Endothelial cell (in vitro differentiated cells): ENCODE measurements around the gene RAX2. TPM values are rescaled to one million over a fixed set of nuclear protein-coding genes. Genes with fewer than 3 reads are reported as not detected.
A peak's percentile ranks its signal among the peaks of the same experiment; 100 is the strongest.

Experiments
- DNase-seq: peaks from one replicate; pipeline ENCODE4 v3.0.0; 2021; ENCODE audit warnings: low spot score
- H3K27ac Mint-ChIP-seq: one replicate; pipeline ENCODE4 v1.8.0; 2021; ENCODE audit warnings: mixed read lengths, inconsistent platforms; ENCODE audit not compliant: unreplicated experiment
- H3K27me3 Mint-ChIP-seq: one replicate; pipeline ENCODE4 v1.8.0; 2021; ENCODE audit warnings: mild to moderate bottlenecking, moderate library complexity, mixed read lengths, inconsistent platforms; ENCODE audit not compliant: unreplicated experiment
- H3K36me3 Mint-ChIP-seq: one replicate; pipeline ENCODE4 v1.8.0; 2021; ENCODE audit warnings: mild to moderate bottlenecking, low read depth, mixed read lengths, inconsistent platforms; ENCODE audit not compliant: unreplicated experiment
- H3K4me1 Mint-ChIP-seq: one replicate; pipeline ENCODE4 v1.8.0; 2021; ENCODE audit warnings: mild to moderate bottlenecking, mixed read lengths, inconsistent platforms; ENCODE audit not compliant: unreplicated experiment
- H3K4me3 Mint-ChIP-seq: one replicate; pipeline ENCODE4 v1.8.0; 2021; ENCODE audit warnings: mild to moderate bottlenecking, mixed read lengths, inconsistent platforms; ENCODE audit not compliant: unreplicated experiment
- H3K9me3 Mint-ChIP-seq: one replicate; pipeline ENCODE4 v1.8.0; 2021; ENCODE audit warnings: mixed read lengths, inconsistent platforms; ENCODE audit not compliant: unreplicated experiment
- CTCF ChIP-seq: fragments of 200-600 bp; sonication (generic); IDR thresholded peaks from one replicate; pipeline ENCODE4 v1.5.0; 2021; ENCODE audit warnings: antibody characterized with exemption; ENCODE audit not compliant: unreplicated experiment
- total RNA-seq: library from RNA; stranded (reverse); fragmentation: NEBNext Ultra II Directional; extraction: Animal tissue kit (Norgen Biotek cat#: 25700); gene quantifications from one replicate; pipeline ENCODE4 v1.2.1, GENCODE V29; 2021; ENCODE audit not compliant: unreplicated experiment

RAX2 gene
- total RNA-seq, 1 donor from 2014 or later = not detected

DNA sequence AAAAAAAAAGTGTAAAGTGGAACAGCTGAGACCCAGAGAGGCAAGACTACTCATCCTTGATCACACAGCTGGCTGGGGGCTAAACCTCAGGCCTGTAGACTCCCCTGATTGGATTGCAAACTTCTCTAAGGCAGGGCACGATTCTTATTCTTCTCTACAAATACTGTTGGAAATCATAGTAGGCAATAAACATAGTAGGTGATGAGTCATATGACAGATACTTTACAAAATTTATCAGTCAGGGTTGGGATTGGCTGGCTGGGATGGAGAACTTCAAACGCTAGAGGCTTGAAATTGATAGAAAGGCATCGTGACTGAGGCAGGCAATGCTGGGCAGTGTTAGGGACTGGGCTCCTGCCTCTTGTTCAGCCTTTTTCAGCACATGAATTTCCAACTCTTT is 20.1 kb upstream of the RAX2 start:
- peaks cover 6% of the 10 kb centered on the region for H3K9me3 Mint-ChIP-seq
- H3K4me1 Mint-ChIP-seq = no peaks in the 10 kb centered on the region
- no peak overlapping the region for H3K4me3 Mint-ChIP-seq
- no peak for TF ChIP-seq CTCF
- peaks cover 5% of the 10 kb centered on the region for H3K36me3 Mint-ChIP-seq
- DNase-seq = no peak
- peaks cover 6% of the 10 kb centered on the region for H3K27me3 Mint-ChIP-seq
- no peak overlapping the region for H3K27ac Mint-ChIP-seq

GRCh38 chr19:3790941-3791340 is 18.9 kb upstream of the RAX2 start:
- H3K4me3 Mint-ChIP-seq = no peak overlapping the region
- no peaks in the 10 kb centered on the region for H3K36me3 Mint-ChIP-seq
- H3K27ac Mint-ChIP-seq = no peak overlapping the region
- no peak for DNase-seq
- peaks cover 6% of the 10 kb centered on the region for H3K27me3 Mint-ChIP-seq
- H3K4me1 Mint-ChIP-seq = no peaks in the 10 kb centered on the region
- no peaks in the 10 kb centered on the region for H3K9me3 Mint-ChIP-seq
- no peak for TF ChIP-seq CTCF

DNA sequence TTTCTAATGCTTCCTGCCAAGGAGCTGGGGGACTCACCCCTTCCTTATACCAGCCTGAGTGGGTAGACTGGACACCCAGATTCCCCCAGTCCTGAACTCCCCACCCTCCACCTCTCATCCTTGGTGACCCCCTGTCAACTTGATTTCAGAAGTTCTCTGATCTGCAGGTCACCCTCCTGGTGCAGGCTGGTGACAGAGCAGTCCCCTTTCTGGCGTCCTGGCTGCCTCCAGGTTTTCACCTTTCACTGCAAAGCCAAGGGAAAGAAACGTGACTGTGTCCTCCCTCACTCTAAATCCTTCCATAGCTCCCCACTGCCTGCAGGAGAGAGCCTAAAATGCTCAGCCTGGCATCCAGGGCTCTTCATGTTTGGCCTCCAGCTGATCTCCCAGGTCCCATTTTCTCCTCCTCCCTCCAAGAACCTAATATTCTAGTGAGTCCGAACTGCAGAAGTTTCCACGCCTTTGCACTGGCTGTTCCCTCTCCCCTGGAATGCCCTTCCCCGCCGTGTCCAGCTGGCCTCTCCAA is 18.2 kb upstream of the RAX2 start:
- no peaks in the 10 kb centered on the region for H3K9me3 Mint-ChIP-seq
- no peak overlapping the region for H3K4me3 Mint-ChIP-seq
- no peaks in the 10 kb centered on the region for H3K36me3 Mint-ChIP-seq
- H3K4me1 Mint-ChIP-seq = no peaks in the 10 kb centered on the region
- H3K27ac Mint-ChIP-seq = no peak overlapping the region
- TF ChIP-seq CTCF = no peak
- DNase-seq = no peak
- peaks cover 6% of the 10 kb centered on the region for H3K27me3 Mint-ChIP-seq

DNA sequence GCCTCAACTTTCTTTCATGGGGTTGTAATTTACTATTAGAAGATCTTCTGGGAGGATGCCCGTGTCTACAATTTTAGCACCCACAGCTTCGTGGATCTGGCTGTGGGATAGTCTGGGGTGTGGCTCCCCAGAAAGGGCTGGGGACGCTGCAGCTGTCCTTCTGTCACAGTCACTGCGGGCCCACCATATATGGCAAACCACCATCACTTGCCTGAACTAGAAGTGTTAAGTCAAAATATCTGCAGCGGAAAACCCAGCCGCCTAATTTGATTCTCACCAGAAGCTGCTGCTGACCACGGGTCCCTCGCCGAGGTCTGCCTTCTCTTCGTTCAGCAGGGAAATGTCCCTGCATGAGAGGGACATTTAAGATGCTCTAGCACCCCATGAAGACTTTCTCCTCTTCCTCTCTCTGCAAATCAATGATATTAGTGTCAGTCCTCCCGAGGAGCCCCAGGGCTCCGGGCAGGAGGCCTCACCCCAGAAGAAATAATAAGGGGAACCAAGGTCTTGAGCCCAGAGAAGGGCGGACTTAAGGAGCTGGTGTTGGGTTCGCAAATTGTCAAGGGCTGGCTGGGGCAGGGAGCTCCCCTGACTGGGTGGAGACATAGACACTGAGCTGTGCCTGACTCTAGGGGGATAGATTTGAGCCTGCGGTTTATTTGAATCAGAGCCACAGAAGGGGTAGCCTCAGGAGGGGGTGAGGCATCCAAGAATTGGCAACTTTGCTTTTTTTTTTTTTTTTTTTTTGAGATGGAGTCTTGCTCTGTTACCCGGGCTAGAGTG is 17.2 kb upstream of the RAX2 start:
- Mint-ChIP-seq H3K27me3 (peaks cover 9% of the 10 kb centered on the region), H3K27ac (no peak overlapping the region), H3K36me3 (no peaks in the 10 kb centered on the region), H3K9me3 (no peaks in the 10 kb centered on the region), H3K4me3 (no peak overlapping the region), H3K4me1 (peaks cover 3% of the 10 kb centered on the region)
- DNase-seq = no peak
- TF ChIP-seq CTCF = no peak

DNA sequence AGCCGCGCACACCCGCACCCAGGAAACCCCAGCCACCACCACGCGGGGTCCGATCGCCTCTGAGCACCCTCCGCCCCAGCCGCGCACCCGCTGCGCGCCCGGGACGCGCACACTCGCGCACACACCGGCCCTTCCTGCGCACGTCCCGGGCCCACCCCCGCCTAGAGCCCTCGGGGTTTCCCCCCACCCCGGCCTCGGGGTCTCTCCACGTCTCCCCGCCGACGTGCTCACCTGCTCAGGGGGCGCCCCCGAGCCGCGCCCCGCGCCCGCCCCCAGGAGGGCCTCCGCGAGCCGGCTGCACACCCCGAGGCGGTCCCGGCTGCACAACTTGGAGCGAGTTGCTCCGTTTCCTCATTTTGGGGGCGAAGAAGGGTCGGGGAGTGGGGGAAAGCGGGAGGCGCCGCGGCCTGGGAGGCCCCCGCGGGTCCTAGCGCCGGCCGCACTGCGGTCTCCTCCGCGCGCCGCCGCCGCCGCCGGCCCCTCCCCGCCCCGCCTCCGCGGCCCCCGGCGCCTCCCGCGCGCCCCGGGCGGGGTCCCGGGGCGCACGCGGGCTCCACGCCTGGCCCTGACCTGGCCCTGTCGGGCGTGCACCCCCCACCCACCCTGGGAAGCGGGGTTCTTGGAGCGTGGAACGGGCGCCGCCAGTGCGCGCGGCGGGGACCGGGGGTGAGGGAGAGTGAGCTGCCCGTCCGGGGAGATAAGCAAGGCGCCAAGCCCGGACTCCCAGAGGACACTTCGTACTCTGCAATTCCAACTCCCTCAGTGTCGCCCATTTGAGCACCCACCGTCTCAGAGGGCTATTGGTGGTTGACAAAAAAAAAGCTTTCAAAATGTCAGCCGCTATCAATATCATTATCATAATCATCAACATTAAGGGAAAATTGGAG is 14.2 kb upstream of the RAX2 start, which contains the start of gene MATK:
MATK (minus strand) TSS at position 444 of the 887 bp plus-strand sequence. CDS start 1,246 bp downstream, outside the sequence.
- no peak for TF ChIP-seq CTCF
- peaks cover 11% of the 10 kb centered on the region for H3K9me3 Mint-ChIP-seq
- no peak within 1 kb of the TSS for H3K27ac Mint-ChIP-seq
- peak within 1 kb of the TSS; percentile 71 for H3K4me3 Mint-ChIP-seq
- H3K27me3 Mint-ChIP-seq = peaks cover 16% of the 10 kb centered on the region
- DNase-seq = no peak
- H3K4me1 Mint-ChIP-seq = peaks cover 7% of the 10 kb centered on the region
- peaks cover 13% of the 10 kb centered on the region for H3K36me3 Mint-ChIP-seq
